ENCODE measurements around the gene CCDC187. TPM values are rescaled to one million over a fixed set of nuclear protein-coding genes. Genes with fewer than 3 reads are reported as not detected.

Gene CCDC187
- total RNA-seq, 1 experiment from 2014 or later = 0.04 TPM

DNA sequence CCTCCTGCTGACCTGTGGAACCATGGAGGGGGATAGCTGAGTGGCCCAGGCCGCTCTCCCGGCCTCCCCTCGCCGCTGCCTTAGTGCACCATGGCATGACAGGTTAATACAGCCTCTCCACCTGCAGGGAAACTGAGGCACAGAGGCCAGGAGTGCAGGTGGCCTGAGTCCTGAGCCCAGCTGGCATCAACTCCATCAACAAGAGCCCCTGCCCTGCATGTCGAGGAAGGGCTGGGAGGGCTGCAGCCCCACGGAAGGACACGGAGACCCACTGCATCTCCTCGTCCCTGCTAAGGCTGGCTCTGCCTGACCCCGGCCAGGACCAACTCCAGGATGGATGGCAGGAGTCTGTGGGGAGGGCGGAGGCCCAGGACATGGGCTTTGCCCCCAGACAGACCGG is 27.2 kb downstream of the CCDC187 start:
- ATAC-seq (no peak), DNase-seq (ENCODE audit: low spot score) (no peak)
- Mint-ChIP-seq H3K4me3 (no peak overlapping the region), H3K27ac (no peak overlapping the region), H3K36me3 (no peaks in the 10 kb centered on the region), H3K4me1 (no peaks in the 10 kb centered on the region), H3K27me3 (ENCODE audit: low read depth) (no peaks in the 10 kb centered on the region), H3K9me3 (peaks cover 4% of the 10 kb centered on the region; the same call in 1 of the 2 replicates)
- CTCF ChIA-PET = interaction anchor here (0.9 to 3.3 kb wide), 8 partner anchors 9 to 144 kb away, joined by 3 to 20 read pairs (median 5); partner anchors contain the start of gene CCDC187
- POLR2A ChIA-PET = interaction anchor here (1.5 kb wide), 1 partner anchor 12 kb away, joined by 4 read pairs; no protein-coding TSS in a partner anchor
- TF ChIP-seq ATF3 (CRISPR knock-in tag; conservative IDR thresholded peaks at IDR 0.05) = no peak
- no peak for TF ChIP-seq ZNF219 (CRISPR knock-in tag; IDR thresholded peaks at IDR 0.05; ENCODE audit: borderline replicate concordance)
- no peak for TF ChIP-seq ELF4 (CRISPR knock-in tag; IDR thresholded peaks at IDR 0.05; ENCODE audit: low read depth)
- no peak for TF ChIP-seq TEAD1 (CRISPR knock-in tag; IDR thresholded peaks at IDR 0.05)
- no peak for TF ChIP-seq HMGXB4 (CRISPR knock-in tag; IDR thresholded peaks at IDR 0.05)
- TF ChIP-seq NFATC4 (CRISPR knock-in tag; IDR thresholded peaks at IDR 0.05) = no peak
- TF ChIP-seq ZBTB43 (CRISPR knock-in tag; IDR thresholded peaks at IDR 0.05) = no peak
- no peak for TF ChIP-seq PRDM15 (CRISPR knock-in tag; IDR thresholded peaks at IDR 0.05)
- TF ChIP-seq IRF2 (CRISPR knock-in tag; IDR thresholded peaks at IDR 0.05; ENCODE audit: borderline replicate concordance, low read depth) = no peak
- TF ChIP-seq GTF2I (CRISPR knock-in tag; conservative IDR thresholded peaks at IDR 0.05) = no peak
- no peak for TF ChIP-seq SP1 (CRISPR knock-in tag; conservative IDR thresholded peaks at IDR 0.05)
- no peak for TF ChIP-seq USF1 (CRISPR knock-in tag; IDR thresholded peaks at IDR 0.05)
- TF ChIP-seq USF2 (CRISPR knock-in tag; IDR thresholded peaks at IDR 0.05) = no peak

DNA sequence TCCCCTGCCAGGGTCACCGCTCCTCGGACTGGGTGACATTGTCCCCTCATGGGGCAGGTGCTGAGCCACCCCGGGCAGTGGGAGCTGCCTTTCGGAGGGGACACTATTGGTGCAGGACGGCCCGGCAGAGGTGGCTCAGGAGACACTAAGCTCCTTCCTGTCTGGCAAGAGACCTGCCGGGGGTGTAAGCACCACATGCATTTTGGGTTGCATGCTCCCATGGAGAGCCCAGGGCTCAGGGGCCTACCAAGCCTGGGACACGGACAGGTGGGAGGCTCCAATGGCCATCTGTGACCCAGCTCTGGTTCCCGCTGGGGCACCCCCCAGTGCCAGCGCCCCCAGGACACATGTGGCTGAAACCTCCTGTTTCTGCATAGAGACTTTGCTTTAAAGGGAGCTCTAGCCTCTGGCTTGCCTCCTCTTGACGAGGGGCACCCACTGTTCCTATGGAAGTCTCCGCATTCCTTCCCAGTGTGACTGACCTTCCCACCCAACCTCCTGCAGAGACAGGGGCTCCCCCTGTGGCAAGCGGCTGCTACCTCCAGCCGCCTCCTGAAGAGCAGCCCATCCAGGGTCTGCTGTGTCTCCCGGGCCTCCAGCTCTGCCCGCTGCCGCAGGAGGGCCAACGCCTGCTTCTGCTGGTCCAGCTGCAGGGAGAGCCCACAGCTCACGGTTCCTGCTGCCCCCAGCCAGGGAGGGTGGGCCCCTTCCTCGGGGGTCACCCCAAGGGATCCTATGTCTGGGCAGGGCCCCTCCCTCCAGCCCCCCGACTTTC is 28.1 kb downstream of the CCDC187 start:
- ChIA-PET CTCF (interaction anchor here (0.8 to 3.3 kb wide), 17 partner anchors 8 to 345 kb away, joined by 3 to 20 read pairs (median 5); partner anchors contain the start of gene CCDC187), POLR2A (interaction anchor here (1.5 kb wide), 1 partner anchor 13 kb away, joined by 4 read pairs; no protein-coding TSS in a partner anchor)
- Mint-ChIP-seq H3K4me1 (no peaks in the 10 kb centered on the region), H3K9me3 (peaks cover 4% of the 10 kb centered on the region; the same call in 1 of the 2 replicates), H3K27me3 (ENCODE audit: low read depth) (no peaks in the 10 kb centered on the region), H3K4me3 (no peak overlapping the region), H3K27ac (no peak overlapping the region), H3K36me3 (no peaks in the 10 kb centered on the region)
- ATAC-seq (peak; percentile 39; the same call in 1 of the 2 replicates), DNase-seq (ENCODE audit: low spot score) (no peak)
- no peak for TF ChIP-seq ZNF416 (CRISPR knock-in tag; IDR thresholded peaks at IDR 0.05)
- peak; percentile 88 for TF ChIP-seq ZNF423 (CRISPR knock-in tag; IDR thresholded peaks at IDR 0.05)
